Measurements from ENCODE around the gene YWHAE.

GRCh38 chr17:1371893-1372590 lies 28.0 kb downstream of the YWHAE start:
- TF ChIP-seq, protein P1, sequence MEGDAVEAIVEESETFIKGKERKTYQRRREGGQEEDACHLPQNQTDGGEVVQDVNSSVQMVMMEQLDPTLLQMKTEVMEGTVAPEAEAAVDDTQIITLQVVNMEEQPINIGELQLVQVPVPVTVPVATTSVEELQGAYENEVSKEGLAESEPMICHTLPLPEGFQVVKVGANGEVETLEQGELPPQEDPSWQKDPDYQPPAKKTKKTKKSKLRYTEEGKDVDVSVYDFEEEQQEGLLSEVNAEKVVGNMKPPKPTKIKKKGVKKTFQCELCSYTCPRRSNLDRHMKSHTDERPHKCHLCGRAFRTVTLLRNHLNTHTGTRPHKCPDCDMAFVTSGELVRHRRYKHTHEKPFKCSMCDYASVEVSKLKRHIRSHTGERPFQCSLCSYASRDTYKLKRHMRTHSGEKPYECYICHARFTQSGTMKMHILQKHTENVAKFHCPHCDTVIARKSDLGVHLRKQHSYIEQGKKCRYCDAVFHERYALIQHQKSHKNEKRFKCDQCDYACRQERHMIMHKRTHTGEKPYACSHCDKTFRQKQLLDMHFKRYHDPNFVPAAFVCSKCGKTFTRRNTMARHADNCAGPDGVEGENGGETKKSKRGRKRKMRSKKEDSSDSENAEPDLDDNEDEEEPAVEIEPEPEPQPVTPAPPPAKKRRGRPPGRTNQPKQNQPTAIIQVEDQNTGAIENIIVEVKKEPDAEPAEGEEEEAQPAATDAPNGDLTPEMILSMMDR (IDR thresholded peaks at IDR 0.05), result no peak
- TF ChIP-seq ZFX (IDR thresholded peaks at IDR 0.05; ENCODE audit: borderline replicate concordance), result no peak
